ENCODE results near the gene CKB.

GRCh38 chr14:103552846-103553210 is 30.2 kb upstream of the CKB start:
- no peak for TF ChIP-seq CTCF (IDR thresholded peaks at IDR 0.05)
- TF ChIP-seq POLR2A (IDR thresholded peaks at IDR 0.05), result no peak
- no peak for TF ChIP-seq POLR2AphosphoS5 (IDR thresholded peaks at IDR 0.05)
- TF ChIP-seq EP300 (IDR thresholded peaks at IDR 0.05), result no peak
